RWPE2 (cell line): Measurements from ENCODE around the gene PLG.

Experiments used
- ATAC-seq: fragments of 200-7000 bp; cut with Tn5 transposase; 3 replicates; pipeline ENCODE4 v1.9.1; 2021; ENCODE audit warnings: low read depth
- DNase-seq: peaks from one replicate; pipeline ENCODE4 v3.0.0-alpha.2; 2020; ENCODE audit warnings: low spot score
- H3K27ac ChIP-seq: fragments of 450-650 bp; 2 replicates; pipeline ENCODE4 v1.5.1; 2017; ENCODE audit warnings: mild to moderate bottlenecking; ENCODE audit not compliant: poor library complexity, severe bottlenecking
- H3K27me3 ChIP-seq: fragments of 250-450 bp; sonication (Bioruptor Pico); 2 replicates; pipeline ENCODE4 v1.5.1; 2021; ENCODE audit warnings: mild to moderate bottlenecking, moderate library complexity; ENCODE audit not compliant: insufficient read depth, poor library complexity, severe bottlenecking
- H3K36me3 ChIP-seq: fragments of 250-450 bp; sonication (Bioruptor Pico); 2 replicates; pipeline ENCODE4 v1.5.1; 2020; ENCODE audit warnings: low read depth, mild to moderate bottlenecking, moderate library complexity
- H3K4me1 ChIP-seq: fragments of 250-450 bp; sonication (Bioruptor Pico); 2 replicates; pipeline ENCODE4 v1.5.1; 2021; ENCODE audit warnings: mild to moderate bottlenecking, moderate library complexity; ENCODE audit not compliant: insufficient read depth, poor library complexity, severe bottlenecking
- H3K4me3 ChIP-seq: fragments of 250-450 bp; sonication (Bioruptor Pico); 2 replicates; pipeline ENCODE4 v1.5.1; 2021; ENCODE audit warnings: mild to moderate bottlenecking, moderate library complexity; ENCODE audit not compliant: severe bottlenecking
- H3K9me3 ChIP-seq: fragments of 250-450 bp; sonication (Bioruptor Pico); 2 replicates; pipeline ENCODE4 v1.5.1; 2021; ENCODE audit warnings: mild to moderate bottlenecking, moderate library complexity; ENCODE audit not compliant: severe bottlenecking
- CTCF ChIP-seq: fragments of 450-650 bp; IDR thresholded peaks from one replicate; pipeline ENCODE4 v1.5.1; 2017; ENCODE audit warnings: mild to moderate bottlenecking, moderate library complexity; ENCODE audit not compliant: poor library complexity, severe bottlenecking

The PLG gene

GRCh38 chr6:160788806-160789205 lies 86.8 kb downstream of the PLG start:
- Histone ChIP-seq H3K27ac (peak overlapping the region; percentile 78), H3K36me3 (no peaks in the 10 kb centered on the region), H3K4me3 (no peak overlapping the region), H3K4me1 (peaks cover 45% of the 10 kb centered on the region), H3K27me3 (no peaks in the 10 kb centered on the region), H3K9me3 (no peaks in the 10 kb centered on the region)
- DNase-seq (no peak), ATAC-seq (no peak)
- no peak for TF ChIP-seq CTCF

- H3K27ac ChIP-seq: peak overlapping the region; percentile 78
- TF ChIP-seq CTCF: no peak
- H3K27me3 ChIP-seq: no peaks in the 10 kb centered on the region
- no peaks in the 10 kb centered on the region for H3K9me3 ChIP-seq
- DNase-seq: no peak
- ATAC-seq: no peak
- no peak overlapping the region for H3K4me3 ChIP-seq
- H3K4me1 ChIP-seq: peaks cover 45% of the 10 kb centered on the region
- no peaks in the 10 kb centered on the region for H3K36me3 ChIP-seq
These were observed 87.4 kb downstream of the PLG start for GRCh38 chr6:160789263-160790027.

- Histone ChIP-seq H3K4me3 (no peak overlapping the region), H3K27me3 (no peaks in the 10 kb centered on the region), H3K9me3 (no peaks in the 10 kb centered on the region), H3K27ac (peak overlapping the region; percentile 78), H3K36me3 (no peaks in the 10 kb centered on the region), H3K4me1 (peaks cover 45% of the 10 kb centered on the region)
- DNase-seq (no peak), ATAC-seq (no peak)
- TF ChIP-seq CTCF: peak; percentile 30
These were observed 88.2 kb downstream of the PLG start for GRCh38 chr6:160790028-160790792.

- DNase-seq: no peak
- no peak overlapping the region for H3K4me3 ChIP-seq
- peak overlapping the region; percentile 78 for H3K27ac ChIP-seq
These were observed 89.4 kb downstream of the PLG start for GRCh38 chr6:160791459-160791858.

More at GRCh38 chr6:160791459-160791858, 89.4 kb downstream of the PLG start:
- Histone ChIP-seq H3K4me1 (peaks cover 53% of the 10 kb centered on the region), H3K9me3 (no peaks in the 10 kb centered on the region), H3K27me3 (no peaks in the 10 kb centered on the region), H3K36me3 (no peaks in the 10 kb centered on the region)
- ATAC-seq: peak; percentile 57
- TF ChIP-seq CTCF: no peak
